Liver (tissue), 9 donors: Measurements from ENCODE around the gene LRRC8B. TPM values are rescaled to one million over a fixed set of nuclear protein-coding genes. Genes with fewer than 3 reads are reported as not detected.

ENCODE experiments used
- DNase-seq: peaks from one replicate; pipeline ENCODE4 v3.0.0-alpha.2; 2017; ENCODE audit warnings: low spot score
- H3K27ac ChIP-seq, 2 donors: one replicate each; pipeline ENCODE4 v1.7.0; 2013; ENCODE audit warnings: inconsistent platforms in 2 of 2, low read length in 2 of 2, control low read depth in 1 of 2, low read depth in 1 of 2, mild to moderate bottlenecking in 1 of 2
- H3K27me3 ChIP-seq, 4 donors: one replicate each; pipeline versions ENCODE4 v1.6.1 to v1.7.0; 2013; ENCODE audit warnings: low read length in 3 of 4, inconsistent platforms in 1 of 4, mild to moderate bottlenecking in 1 of 4, moderate library complexity in 1 of 4; ENCODE audit not compliant: control insufficient read depth in 4 of 4, insufficient read depth in 4 of 4
- H3K36me3 ChIP-seq, 4 donors: one replicate each; pipeline versions ENCODE4 v1.6.1 to v1.7.0; 2013; ENCODE audit warnings: low read length in 3 of 4, mild to moderate bottlenecking in 3 of 4, low read depth in 1 of 4, moderate library complexity in 1 of 4; ENCODE audit not compliant: control insufficient read depth in 4 of 4, insufficient read depth in 3 of 4
- H3K4me1 ChIP-seq, 4 donors: one replicate each; pipeline versions ENCODE4 v1.6.1 to v1.7.0; 2013; ENCODE audit warnings: low read length in 3 of 4, mild to moderate bottlenecking in 3 of 4, moderate library complexity in 1 of 4; ENCODE audit not compliant: control insufficient read depth in 4 of 4, insufficient read depth in 4 of 4
- H3K4me3 ChIP-seq, 3 donors: one replicate each; pipeline versions ENCODE4 v1.6.1 to v1.7.0; 2013; ENCODE audit warnings: low read length in 3 of 3, control low read depth in 1 of 3, low read depth in 1 of 3, mild to moderate bottlenecking in 1 of 3
- H3K9ac ChIP-seq, 2 donors: one replicate each; pipeline ENCODE4 v1.7.0; 2013; ENCODE audit warnings: low read length in 2 of 2, mild to moderate bottlenecking in 2 of 2, moderate library complexity in 2 of 2, control low read depth in 1 of 2, low read depth in 1 of 2
- H3K9me3 ChIP-seq, 4 donors: one replicate each; pipeline versions ENCODE4 v1.6.1 to v1.7.0; 2013; ENCODE audit warnings: low read length in 3 of 4; ENCODE audit not compliant: control insufficient read depth in 4 of 4
- ATF3 ChIP-seq: IDR thresholded peaks from 2 replicates; pipeline ENCODE4 v1.6.1; 2016; ENCODE audit warnings: antibody characterized with exemption
- CTCF ChIP-seq: fragments of 150-350 bp; IDR thresholded peaks from 2 replicates; pipeline ENCODE4 v1.5.1; 2017; ENCODE audit warnings: improper control_type of control experiment, low read depth, low read length; ENCODE audit not compliant: missing input control
- EGR1 ChIP-seq, 2 donors: IDR thresholded peaks; 2 replicates each; pipeline ENCODE4 v1.6.1; 2016 to 2018; ENCODE audit warnings: antibody characterized with exemption in 2 of 2, low read depth in 2 of 2
- FOXA1 ChIP-seq: IDR thresholded peaks from 2 replicates; pipeline ENCODE4 v1.6.1; 2016; ENCODE audit warnings: antibody characterized with exemption
- FOXA2 ChIP-seq: IDR thresholded peaks from 2 replicates; pipeline ENCODE4 v1.6.1; 2016; ENCODE audit warnings: antibody characterized with exemption
- GABPA ChIP-seq, 2 donors: IDR thresholded peaks in 1 of 2; conservative IDR thresholded peaks in 1 of 2; 2 replicates each; pipeline ENCODE4 v1.6.1; 2016; ENCODE audit warnings: antibody characterized with exemption in 2 of 2, mild to moderate bottlenecking in 1 of 2, moderate library complexity in 1 of 2
- HNF4A ChIP-seq, 2 donors: conservative IDR thresholded peaks; 2 replicates each; pipeline ENCODE4 v1.6.1; 2016; ENCODE audit warnings: antibody characterized with exemption in 2 of 2, mild to moderate bottlenecking in 2 of 2
- HNF4G ChIP-seq: IDR thresholded peaks from 2 replicates; pipeline ENCODE4 v1.6.1; 2016; ENCODE audit warnings: antibody characterized with exemption
- JUND ChIP-seq, 2 donors: IDR thresholded peaks; 2 replicates each; pipeline ENCODE4 v1.6.1; 2016; ENCODE audit warnings: antibody characterized with exemption in 2 of 2
- MAX ChIP-seq: IDR thresholded peaks from 2 replicates; pipeline ENCODE4 v1.6.1; 2016; ENCODE audit warnings: antibody characterized with exemption
- NR2F2 ChIP-seq: IDR thresholded peaks from 2 replicates; pipeline ENCODE4 v1.6.1; 2016; ENCODE audit warnings: antibody characterized with exemption
- RAD21 ChIP-seq, 2 donors: IDR thresholded peaks; 2 replicates each; pipeline ENCODE4 v1.6.1; 2016; ENCODE audit warnings: antibody characterized with exemption in 2 of 2, mild to moderate bottlenecking in 2 of 2
- REST ChIP-seq: IDR thresholded peaks from 2 replicates; pipeline ENCODE4 v1.6.1; 2016; ENCODE audit warnings: antibody characterized with exemption, mild to moderate bottlenecking
- SP1 ChIP-seq: IDR thresholded peaks from 2 replicates; pipeline ENCODE4 v1.6.1; 2018; ENCODE audit warnings: antibody characterized with exemption, mild to moderate bottlenecking
- TAF1 ChIP-seq: conservative IDR thresholded peaks from 2 replicates; pipeline ENCODE4 v1.6.1; 2016; ENCODE audit warnings: antibody characterized with exemption, mild to moderate bottlenecking
- YY1 ChIP-seq: IDR thresholded peaks from 2 replicates; pipeline ENCODE4 v1.6.1; 2016; ENCODE audit warnings: antibody characterized with exemption, mild to moderate bottlenecking
- ZBTB33 ChIP-seq: IDR thresholded peaks from 2 replicates; pipeline ENCODE4 v1.6.1; 2016; ENCODE audit warnings: antibody characterized with exemption
- WGBS: extraction: QIAGEN DNeasy Blood & Tissue Kit; methylation state at CpG from one replicate; pipeline ENCODE4 v1.1.7; 2013; 5-methylcytosine and 5-hydroxymethylcytosine counted together
- polyA plus RNA-seq, 2 donors: library from polyadenylated mRNA; stranded (reverse) in 1 of 2; unstranded in 1 of 2; fragments of 200-250 nt in 1 of 2; fragments of >200 nt in 1 of 2; fragmentation: Nextera tagmentation in 1 of 2; extraction: Ambion mirVana in 1 of 2; gene quantifications; one replicate each; pipeline versions ENCODE4 v1.2.1 to v1.2.3, GENCODE V29; 2013 to 2015
- total RNA-seq, 2 donors: library from RNA; depleted of rRNA; stranded (reverse); fragments of >200 nt; gene quantifications; one replicate each; pipeline ENCODE4 v1.2.3, GENCODE V29; 2014
- donor health status: healthy.
- donor health status: healthy.
- donor health status: healthy.
- donor health status: healthy.
- donor health status: healthy.

Gene LRRC8B
- total and polyA plus RNA-seq, 4 donors, result 1.2 to 4.3 (median 2.5) TPM

- Histone ChIP-seq H3K9ac (peak within 1 kb of the TSS; percentile 49 to 64), H3K4me3 (peak within 1 kb of the TSS; percentile 59 to 78 (median 76)), H3K36me3 (no peaks in the 10 kb centered on the region), H3K27ac (peak within 1 kb of the TSS; percentile 47 to 79), H3K9me3 (no peaks in the 10 kb centered on the region), H3K27me3 (peaks cover 0 to 7% (median 0%) of the 10 kb centered on the region in 4 donors), H3K4me1 (peaks cover 0 to 21% (median 10%) of the 10 kb centered on the region in 4 donors)
- TF ChIP-seq HNF4G (no peak), FOXA2 (no peak), MAX (no peak), ZBTB33 (no peak), RAD21 (IDR thresholded peaks at IDR 0.05) (no peak), GABPA (IDR thresholded peaks at IDR 0.05 in 1 of 2, conservative IDR thresholded peaks at IDR 0.05 in 1 of 2) (no peak), YY1 (no peak), HNF4A (conservative IDR thresholded peaks at IDR 0.05) (no peak), CTCF (peak; percentile 50), FOXA1 (no peak), NR2F2 (peak; percentile 6), ATF3 (no peak), TAF1 (no peak), SP1 (no peak), EGR1 (IDR thresholded peaks at IDR 0.05; ENCODE audit: low read depth in 2 of 2) (no peak), JUND (IDR thresholded peaks at IDR 0.05) (no peak), REST (no peak)
- peak; percentile 78 for DNase-seq
- WGBS, result 2% methylated on average over 76 of the region's 76 CpGs
Observed at GRCh38 chr1:89632657-89633247, 108.1 kb downstream of the LRRC8B start, which contains the start of gene LRRC8C. Gene LRRC8C (plus strand): TSS chr1:89633120. CDS start chr1:89686474, 53,354 bp downstream.
